ENCODE measurements around the gene SARM1.

DNA sequence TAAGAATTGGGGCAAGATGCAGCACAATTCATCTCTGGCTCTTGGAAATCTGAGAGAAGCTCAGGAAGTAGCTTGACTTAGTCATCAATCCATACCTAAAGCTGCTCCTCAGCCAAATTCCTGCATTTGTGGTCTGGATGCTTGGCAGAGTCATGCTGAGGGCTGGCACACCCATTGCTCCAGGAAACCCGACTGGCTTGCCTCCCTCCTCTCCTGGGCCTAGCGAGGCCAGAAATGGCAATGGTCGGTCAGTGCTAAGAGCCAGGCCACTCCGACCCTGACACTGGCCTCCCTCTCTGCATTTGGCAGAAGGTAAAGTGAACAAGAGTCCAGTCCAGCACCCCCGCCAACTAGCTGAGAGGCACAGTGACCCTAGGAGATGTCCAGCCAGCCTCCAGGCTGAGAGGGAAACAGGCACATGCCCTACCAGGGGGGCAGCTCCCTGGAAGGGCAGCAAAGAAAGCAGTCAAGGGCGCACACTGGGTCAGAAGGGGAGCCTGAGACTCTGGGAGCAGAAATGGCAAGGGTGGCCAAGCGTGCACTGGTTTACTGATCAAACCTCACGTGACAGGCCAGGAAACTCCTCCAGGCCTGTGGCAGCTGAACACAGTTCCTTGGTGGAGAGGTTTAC is 24.1 kb upstream of the SARM1 start:
- TF ChIP-seq, protein P1, sequence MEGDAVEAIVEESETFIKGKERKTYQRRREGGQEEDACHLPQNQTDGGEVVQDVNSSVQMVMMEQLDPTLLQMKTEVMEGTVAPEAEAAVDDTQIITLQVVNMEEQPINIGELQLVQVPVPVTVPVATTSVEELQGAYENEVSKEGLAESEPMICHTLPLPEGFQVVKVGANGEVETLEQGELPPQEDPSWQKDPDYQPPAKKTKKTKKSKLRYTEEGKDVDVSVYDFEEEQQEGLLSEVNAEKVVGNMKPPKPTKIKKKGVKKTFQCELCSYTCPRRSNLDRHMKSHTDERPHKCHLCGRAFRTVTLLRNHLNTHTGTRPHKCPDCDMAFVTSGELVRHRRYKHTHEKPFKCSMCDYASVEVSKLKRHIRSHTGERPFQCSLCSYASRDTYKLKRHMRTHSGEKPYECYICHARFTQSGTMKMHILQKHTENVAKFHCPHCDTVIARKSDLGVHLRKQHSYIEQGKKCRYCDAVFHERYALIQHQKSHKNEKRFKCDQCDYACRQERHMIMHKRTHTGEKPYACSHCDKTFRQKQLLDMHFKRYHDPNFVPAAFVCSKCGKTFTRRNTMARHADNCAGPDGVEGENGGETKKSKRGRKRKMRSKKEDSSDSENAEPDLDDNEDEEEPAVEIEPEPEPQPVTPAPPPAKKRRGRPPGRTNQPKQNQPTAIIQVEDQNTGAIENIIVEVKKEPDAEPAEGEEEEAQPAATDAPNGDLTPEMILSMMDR (conservative IDR thresholded peaks at IDR 0.05), result no peak; the same call in 1 of the 2 replicates
- TF ChIP-seq EZH2 (IDR thresholded peaks at IDR 0.05; ENCODE audit: low read depth), result no peak

Data from PC-9 (cell line).